Measurements from ENCODE around the gene OR4B1.
"Not testable (repeated sequence)": the region's sequence is repeated elsewhere in the genome, so short reads cannot be mapped to it uniquely, and the experiment has no call there.

OR4B1 gene

GRCh38 chr11:48207881-48208280 is 8.7 kb upstream of the OR4B1 start:
- DNase-seq (ENCODE audit: insufficient read length, low spot score) = no peak
- no peak for TF ChIP-seq CTCF (IDR thresholded peaks at IDR 0.05; ENCODE audit: insufficient read depth, missing control alignments)

GRCh38 chr11:48210052-48210451 is 6.6 kb upstream of the OR4B1 start:
- TF ChIP-seq CTCF (IDR thresholded peaks at IDR 0.05; ENCODE audit: insufficient read depth, missing control alignments) = no peak
- no peak for DNase-seq (ENCODE audit: insufficient read length, low spot score)
- FAIRE-seq = no peak

More at GRCh38 chr11:48207881-48208280, 8.7 kb upstream of the OR4B1 start:
- no peak for FAIRE-seq

GRCh38 chr11:48228761-48229160 is 12.2 kb downstream of the OR4B1 start:
- DNase-seq (ENCODE audit: insufficient read length, low spot score) (no peak), FAIRE-seq (no peak)
- no peak for TF ChIP-seq CTCF (IDR thresholded peaks at IDR 0.05; ENCODE audit: insufficient read depth, missing control alignments)

- FAIRE-seq; DNase-seq (ENCODE audit: insufficient read length, low spot score): not testable (repeated sequence)
Observed at GRCh38 chr11:48230057-48230456, 13.4 kb downstream of the OR4B1 start.

GRCh38 chr11:48237727-48238126 is 21.1 kb downstream of the OR4B1 start:
- FAIRE-seq = no peak
- no peak for TF ChIP-seq CTCF (IDR thresholded peaks at IDR 0.05; ENCODE audit: insufficient read depth, missing control alignments)
- no peak for DNase-seq (ENCODE audit: insufficient read length, low spot score)

- FAIRE-seq = no peak
- no peak for DNase-seq (ENCODE audit: insufficient read length, low spot score)
- TF ChIP-seq CTCF (IDR thresholded peaks at IDR 0.05; ENCODE audit: insufficient read depth, missing control alignments) = no peak
Observed at GRCh38 chr11:48242501-48242900, 25.9 kb downstream of the OR4B1 start.

- FAIRE-seq (no peak), DNase-seq (ENCODE audit: insufficient read length, low spot score) (no peak)
- TF ChIP-seq CTCF (IDR thresholded peaks at IDR 0.05; ENCODE audit: insufficient read depth, missing control alignments) = no peak
Observed at GRCh38 chr11:48244804-48245203, 28.2 kb downstream of the OR4B1 start, which contains the start of gene OR4X2. TSS of gene OR4X2 (plus strand) at chr11:48245104. CDS start at chr11:48245104, 0 bp downstream.

- TF ChIP-seq CTCF (IDR thresholded peaks at IDR 0.05; ENCODE audit: insufficient read depth, missing control alignments) = no peak
- DNase-seq (ENCODE audit: insufficient read length, low spot score) (no peak), FAIRE-seq (no peak)
Observed at GRCh38 chr11:48248902-48249301, 32.3 kb downstream of the OR4B1 start.

Data from D721Med (cell line).